NCI-H1105 (cell line): ENCODE data around the gene PNRC1.
"Not testable (repeated sequence)": the region's sequence is repeated elsewhere in the genome, so short reads cannot be mapped to it uniquely, and the experiment has no call there.

Experiments
- DNase-seq: peaks from one replicate; lab custom pipeline; 2025; lab: John Stamatoyannopoulos, UW

The PNRC1 gene

DNA sequence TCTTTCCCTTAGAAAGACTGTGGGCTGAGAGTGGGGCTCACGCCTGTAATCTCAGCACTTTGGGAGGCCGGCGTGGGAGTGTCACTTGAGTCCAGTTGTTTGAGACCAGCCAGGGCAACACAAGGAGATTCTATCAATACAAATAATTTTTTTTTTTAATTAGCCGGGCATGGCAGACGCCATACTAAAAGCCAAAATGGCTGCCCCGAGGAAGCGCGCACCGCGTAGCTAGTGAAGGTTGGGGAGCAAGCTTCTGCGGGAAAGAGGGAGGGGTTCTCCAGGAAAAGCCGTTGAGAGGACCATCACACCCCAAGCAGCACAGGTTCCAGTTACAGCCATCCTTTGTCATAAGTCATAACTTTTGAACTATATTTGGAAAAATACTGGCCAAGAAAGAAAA is 21.3 kb upstream of the PNRC1 start:
- no peak for DNase-seq

DNA sequence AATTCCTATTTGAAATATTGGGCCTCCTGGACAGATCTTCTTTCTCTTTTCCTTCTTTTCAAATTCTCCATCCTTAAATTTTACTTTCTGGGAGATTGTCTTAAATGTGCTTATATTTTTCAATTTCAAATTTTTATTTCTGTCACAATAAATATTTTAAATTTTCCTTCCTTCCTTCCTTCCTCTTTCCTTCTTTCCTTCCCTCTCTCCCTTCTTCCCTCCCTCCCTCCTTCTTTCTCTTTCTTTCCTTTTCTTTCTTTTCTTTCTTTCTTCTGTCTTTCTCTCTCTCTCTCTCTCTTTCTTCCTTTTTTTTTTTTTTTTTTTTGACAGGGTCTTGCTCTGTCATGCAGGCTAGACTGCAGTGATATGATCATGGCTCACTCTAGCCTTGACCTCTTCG is 16.7 kb upstream of the PNRC1 start:
- no peak for DNase-seq

- DNase-seq = not testable (repeated sequence)
These were observed 15.6 kb upstream of the PNRC1 start for GRCh38 chr6:89064931-89065330.

- DNase-seq = not testable (repeated sequence)
These were observed 14.4 kb upstream of the PNRC1 start for GRCh38 chr6:89066121-89066520.

DNA sequence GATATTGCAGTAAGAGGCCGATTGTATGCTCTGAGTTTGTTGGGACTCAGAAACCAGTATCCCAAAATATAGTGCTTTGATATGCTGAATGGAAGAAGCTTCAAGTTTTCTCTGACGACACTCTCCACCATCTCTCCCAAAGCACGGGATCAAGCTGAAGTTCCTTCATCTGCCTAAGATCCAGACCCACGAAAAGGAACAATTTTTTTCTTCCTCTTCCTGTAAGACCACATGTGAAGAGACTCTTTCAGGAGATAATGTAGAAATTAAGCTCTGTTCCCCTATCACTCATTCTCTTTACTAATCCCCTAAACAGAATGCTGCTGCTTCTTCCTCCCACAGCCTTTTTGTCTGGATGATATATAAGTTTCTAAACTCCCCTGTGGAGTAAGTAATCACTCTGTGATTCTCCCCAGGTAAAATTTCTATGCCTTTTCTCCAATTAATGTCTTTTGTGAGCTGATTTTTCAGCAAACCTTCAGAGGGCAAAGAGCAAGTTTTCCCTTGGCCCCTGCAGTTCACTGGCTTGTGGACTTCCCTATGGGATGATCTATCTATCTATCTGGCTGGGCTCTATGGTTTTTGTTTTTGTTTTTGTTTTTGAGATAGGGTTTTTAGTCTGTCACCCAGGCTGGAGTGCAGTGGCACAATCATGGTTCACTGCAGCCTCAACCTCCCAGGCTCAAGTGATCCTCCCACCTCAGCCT is 13.5 kb upstream of the PNRC1 start:
- no peak for DNase-seq

DNA sequence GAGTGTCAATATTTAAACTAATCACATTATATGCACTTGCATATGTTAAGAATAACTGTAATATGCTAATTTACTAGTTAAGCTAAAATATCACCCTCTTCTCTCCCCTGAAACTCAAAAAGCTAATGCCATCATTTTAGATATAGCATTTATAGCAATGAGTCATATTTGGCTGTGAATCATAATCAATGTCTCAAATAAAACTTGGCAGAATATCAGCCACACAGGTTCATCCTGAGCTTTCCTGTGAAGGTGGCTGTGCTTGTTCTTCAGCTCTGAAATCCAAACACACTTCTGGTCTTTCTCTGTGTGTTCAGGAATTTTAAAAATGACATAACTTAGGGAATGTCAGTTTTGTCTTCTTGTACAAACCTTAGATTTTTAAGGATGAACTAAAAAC is 12.8 kb upstream of the PNRC1 start:
- no peak for DNase-seq

GRCh38 chr6:89068695-89069094 is 11.9 kb upstream of the PNRC1 start:
- DNase-seq = no peak

DNA sequence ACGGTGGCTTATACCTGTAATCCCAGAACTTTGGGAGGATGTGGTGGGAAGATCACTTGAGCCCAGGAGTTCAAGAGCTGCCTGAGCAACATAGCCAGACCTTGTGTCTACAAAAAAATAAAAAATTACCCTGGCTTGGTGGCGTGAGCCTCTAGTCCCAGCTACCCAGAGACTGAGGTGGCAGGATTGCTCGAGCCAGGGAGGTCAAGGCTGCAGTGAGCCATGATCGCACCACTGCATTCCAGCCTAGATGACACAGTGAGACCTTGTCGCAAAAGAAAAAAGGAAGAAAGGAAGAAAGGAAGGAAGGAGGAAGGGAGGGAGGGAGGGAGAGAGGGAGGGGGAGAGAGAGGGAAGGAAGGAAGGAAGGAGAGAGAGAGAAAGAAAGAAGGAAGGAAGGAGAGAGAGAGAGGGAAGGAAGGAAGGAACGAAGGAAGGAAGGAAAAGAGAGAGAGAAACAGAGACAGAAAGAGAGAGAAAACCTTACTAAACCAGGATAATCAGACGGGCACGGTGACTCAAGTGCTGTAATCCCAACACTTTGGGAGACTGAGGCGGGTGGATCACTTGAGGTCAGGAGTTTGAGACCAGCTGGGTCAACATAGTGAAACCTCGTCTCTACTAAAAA is 10.9 kb upstream of the PNRC1 start:
- DNase-seq = no peak

DNA sequence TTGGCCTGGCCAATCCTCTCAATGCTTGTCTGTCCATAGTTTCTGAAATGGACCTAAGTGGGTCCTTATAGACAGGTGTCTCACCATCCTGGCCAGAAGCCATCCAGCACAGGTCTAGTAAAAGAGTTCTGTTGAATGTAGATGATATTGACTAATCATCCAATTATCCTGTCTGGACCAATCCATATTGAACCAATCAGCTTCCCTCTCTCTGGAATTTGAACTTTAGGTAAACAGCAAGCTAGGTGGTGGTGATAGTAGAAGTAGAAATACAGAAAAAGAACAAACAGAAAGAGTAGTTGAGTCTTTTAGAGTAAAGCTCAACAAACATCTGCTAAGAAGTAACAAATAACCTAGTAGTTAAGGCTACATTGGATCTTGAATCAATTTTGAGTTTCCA is 9.5 kb upstream of the PNRC1 start:
- DNase-seq = no peak

DNA sequence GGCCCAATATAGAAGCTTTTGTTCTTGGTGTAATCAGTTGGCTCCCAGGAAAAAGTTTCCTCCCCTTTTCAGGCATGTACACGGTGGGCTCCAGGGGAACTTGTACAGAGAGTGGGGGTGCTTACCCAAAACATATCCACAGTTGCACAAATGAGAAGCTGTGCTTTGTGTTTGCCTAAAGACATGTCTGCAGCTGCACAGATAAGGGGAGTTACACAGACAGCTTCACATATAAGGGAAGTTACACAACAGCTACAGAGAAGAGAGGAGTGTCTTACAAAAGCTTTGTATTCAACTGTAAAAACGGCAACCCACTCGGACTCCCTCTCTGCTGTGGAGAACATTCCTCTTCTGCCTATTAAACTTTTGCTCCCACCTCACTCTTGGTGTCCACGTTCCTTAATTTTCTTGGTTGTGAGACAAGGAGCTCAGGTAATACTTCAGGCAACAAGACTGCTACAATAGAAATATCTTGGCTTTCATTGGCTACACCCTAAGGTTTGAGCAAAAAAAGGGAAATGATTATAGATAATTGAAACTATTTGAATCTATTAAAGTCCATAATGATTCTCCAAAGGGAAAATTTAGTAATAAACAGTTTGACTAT is 7.4 kb upstream of the PNRC1 start:
- DNase-seq = no peak

DNA sequence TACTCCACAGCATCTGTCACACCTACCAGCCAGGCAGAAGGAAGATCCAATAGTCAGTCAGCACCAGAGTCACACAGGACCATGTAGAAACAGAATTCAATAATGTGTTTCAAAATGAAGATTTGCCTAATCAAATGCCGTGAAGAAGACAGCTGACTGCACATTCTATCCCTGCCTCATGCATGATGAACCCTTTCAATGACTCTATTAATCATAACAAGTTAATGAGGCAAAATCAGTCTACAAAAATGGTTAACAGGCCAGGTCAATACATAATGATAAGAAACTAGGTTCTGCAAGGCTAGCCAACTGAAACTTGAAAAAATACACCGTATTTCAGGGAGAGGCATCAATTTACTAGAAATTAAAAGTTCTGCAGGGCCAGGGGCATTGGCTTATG is 6.7 kb upstream of the PNRC1 start:
- DNase-seq = no peak

DNA sequence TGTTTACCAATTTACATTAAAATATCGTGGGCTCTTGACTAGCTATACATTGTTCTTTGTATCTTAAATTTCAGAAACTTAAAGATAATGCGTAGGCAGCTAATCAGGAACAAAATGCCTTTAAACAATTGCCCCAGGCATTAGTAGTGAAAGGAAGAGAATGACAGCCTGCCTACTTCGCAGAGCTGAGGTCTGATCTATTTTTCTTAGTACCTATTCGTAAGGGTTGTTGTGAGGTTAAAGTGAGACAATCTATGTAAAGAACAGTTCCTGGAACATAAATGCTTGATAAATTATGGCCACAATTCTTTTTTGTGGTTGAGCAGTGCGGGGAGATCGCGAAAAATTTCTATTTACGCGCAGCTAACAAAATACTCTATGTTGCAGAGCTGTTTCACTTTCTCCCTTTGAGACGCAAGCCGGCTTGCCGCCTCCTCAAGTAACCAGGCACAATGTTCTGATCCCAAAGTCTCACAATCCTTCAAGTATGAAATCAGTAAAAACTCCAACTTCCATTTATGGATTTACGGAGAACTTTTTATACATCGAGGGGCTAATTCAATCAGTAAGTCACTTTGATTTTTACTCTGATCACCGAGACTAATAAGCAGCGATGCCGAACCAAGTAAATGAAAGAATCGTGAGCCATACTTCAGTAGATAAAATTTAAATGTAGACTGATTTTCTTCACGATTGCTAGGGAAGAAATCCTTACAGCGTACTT is 878 bp upstream of the PNRC1 start:
- DNase-seq = no peak

DNA sequence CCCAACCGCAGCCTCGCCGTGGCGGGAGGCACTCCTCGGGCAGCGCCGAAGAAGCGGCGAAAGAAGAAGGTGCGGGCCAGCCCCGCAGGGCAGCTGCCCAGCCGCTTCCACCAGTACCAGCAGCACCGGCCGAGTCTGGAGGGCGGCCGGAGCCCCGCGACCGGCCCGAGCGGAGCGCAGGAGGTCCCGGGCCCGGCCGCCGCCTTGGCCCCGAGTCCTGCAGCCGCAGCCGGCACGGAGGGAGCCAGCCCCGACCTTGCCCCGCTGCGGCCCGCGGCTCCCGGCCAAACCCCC is 525 bp downstream of the PNRC1 start:
- no peak for DNase-seq

- DNase-seq = peak; percentile 99
These were observed 1.1 kb downstream of the PNRC1 start for GRCh38 chr6:89081423-89082322.

DNA sequence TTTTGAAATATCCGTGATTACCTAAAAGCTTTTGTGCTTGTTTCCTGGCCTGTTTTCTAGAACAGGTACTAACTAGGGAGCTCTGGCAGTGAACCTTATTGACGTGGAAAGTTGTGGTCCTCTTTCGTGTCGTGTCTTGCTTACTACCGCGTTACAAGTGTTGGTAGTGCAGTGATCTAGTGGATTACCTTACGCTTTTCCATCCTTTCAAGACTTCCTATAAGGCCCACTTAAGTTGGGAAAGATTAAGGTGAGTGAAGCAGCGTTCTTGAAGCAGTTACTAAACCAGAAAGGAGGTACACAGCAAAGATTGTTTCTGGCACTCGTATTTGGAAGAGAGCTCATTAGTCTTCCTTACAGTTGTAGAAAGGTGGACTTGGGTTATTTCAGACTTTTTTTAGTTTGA is 1.9 kb downstream of the PNRC1 start:
- no peak for DNase-seq

DNA sequence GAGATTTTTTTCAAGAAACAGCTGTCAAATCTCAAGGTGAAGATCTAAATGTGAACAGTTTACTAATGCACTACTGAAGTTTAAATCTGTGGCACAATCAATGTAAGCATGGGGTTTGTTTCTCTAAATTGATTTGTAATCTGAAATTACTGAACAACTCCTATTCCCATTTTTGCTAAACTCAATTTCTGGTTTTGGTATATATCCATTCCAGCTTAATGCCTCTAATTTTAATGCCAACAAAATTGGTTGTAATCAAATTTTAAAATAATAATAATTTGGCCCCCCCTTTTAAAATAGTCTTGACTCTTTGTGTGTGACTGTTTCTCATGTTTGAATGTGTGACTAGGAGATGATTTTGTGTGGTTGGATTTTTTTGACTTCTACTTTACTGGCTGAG is 4.0 kb downstream of the PNRC1 start:
- no peak for DNase-seq

DNA sequence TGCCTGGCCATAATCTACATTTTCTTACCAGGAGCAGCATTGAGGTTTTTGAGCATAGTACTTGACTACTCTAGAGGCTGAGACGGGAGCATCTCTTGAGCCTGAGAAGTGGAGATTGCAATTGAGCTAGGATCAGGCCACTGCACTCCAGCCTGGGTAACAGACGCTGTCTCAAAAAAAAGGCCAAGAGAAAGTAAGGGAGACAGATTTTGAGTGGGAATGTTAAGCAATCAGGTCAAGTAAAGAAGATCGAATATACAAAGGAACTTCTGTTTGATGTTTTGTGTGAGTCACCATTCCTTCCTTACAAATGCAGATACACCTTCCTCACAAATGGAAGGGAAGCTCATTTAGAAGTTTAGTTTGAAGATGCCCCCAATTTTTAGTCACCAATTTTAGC is 4.4 kb downstream of the PNRC1 start:
- DNase-seq = no peak

GRCh38 chr6:89085409-89086205 is 5.1 kb downstream of the PNRC1 start:
- DNase-seq = no peak

GRCh38 chr6:89087881-89088280 is 7.3 kb downstream of the PNRC1 start:
- DNase-seq = no peak

DNA sequence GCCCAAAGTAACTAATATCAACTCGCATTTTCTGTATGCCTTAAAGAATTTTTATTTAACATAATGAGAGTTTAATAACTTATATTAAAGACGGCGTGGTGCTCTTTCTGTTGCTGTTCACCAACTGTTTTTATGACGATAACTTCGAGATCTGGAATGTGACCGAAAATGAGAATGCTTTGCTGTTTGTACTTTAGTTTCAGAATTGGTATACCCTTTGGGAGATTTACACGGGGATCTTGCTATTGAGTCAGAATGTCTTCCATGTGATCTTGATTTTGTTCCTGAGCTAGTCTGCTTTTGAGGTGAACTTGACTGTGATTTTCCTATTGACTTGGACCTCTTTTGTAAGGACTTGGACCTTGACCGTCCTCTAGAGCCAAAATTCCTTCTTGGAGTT is 17.9 kb downstream of the PNRC1 start:
- no peak for DNase-seq

DNA sequence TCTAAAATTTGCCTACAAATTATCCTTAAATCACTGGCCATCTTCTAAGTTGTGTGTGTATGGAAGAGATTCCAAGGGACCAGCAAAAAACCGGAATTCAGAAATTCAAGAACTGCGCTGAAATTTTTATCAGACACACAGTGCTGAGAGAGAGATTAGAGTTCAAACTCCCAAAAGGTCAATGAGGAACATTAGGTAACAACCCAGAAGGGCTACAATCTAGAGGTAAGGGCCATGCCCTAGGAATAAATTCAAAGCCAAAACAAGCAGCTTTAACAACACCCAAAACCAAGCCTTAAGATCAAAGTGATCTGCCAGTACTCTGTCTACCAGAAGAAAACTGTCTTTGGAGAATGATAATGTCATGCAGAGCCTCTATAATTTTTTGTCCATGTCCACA is 19.6 kb downstream of the PNRC1 start:
- DNase-seq = no peak
